Panc1 (cell line): ENCODE measurements around the gene ORMDL1.

Experiments
- CTCF ChIP-seq: fragments of 450-650 bp; IDR thresholded peaks from 2 replicates; pipeline ENCODE4 v1.5.1; 2017; ENCODE audit warnings: mild to moderate bottlenecking
- POLR2AphosphoS5 ChIP-seq: IDR thresholded peaks from 2 replicates; pipeline ENCODE4 v1.6.1; 2012; ENCODE audit warnings: mild to moderate bottlenecking, low read depth, low read length, moderate library complexity

GRCh38 chr2:189762229-189762550, 21.9 kb downstream of the ORMDL1 start:
- TF ChIP-seq CTCF (no peak), POLR2AphosphoS5 (no peak)
